Neural cell (in vitro differentiated cells): ENCODE data around the gene EXOC3L1. TPM values are rescaled to one million over a fixed set of nuclear protein-coding genes. Genes with fewer than 3 reads are reported as not detected.

Experiments used
- H2AFZ ChIP-seq: fragments of 200-600, 300-800 bp; sonication (generic), shearing (Covaris generic); 2 replicates; pipeline ENCODE4 v1.6.0; 2014; ENCODE audit warnings: low read depth, mild to moderate bottlenecking, antibody characterized with exemption, low read length, moderate library complexity
- H3F3A ChIP-seq: fragments of 200-600 bp; shearing (Covaris generic); 2 replicates; pipeline ENCODE4 v1.6.1; 2016; ENCODE audit warnings: mild to moderate bottlenecking, moderate library complexity, mixed read lengths, antibody characterized with exemption, low read length; ENCODE audit not compliant: insufficient read depth, poor library complexity, severe bottlenecking
- H3K27ac ChIP-seq: fragments of 200-600, 300-800 bp; sonication (generic), shearing (Covaris generic); 2 replicates; pipeline ENCODE4 v1.5.1; 2014; ENCODE audit warnings: mild to moderate bottlenecking, low read length, moderate library complexity
- H3K27me3 ChIP-seq: fragments of 300-800, 200-600 bp; sonication (generic), shearing (Covaris generic); 2 replicates; pipeline ENCODE4 v1.6.0; 2014; ENCODE audit warnings: mild to moderate bottlenecking, low read depth, low read length, moderate library complexity; ENCODE audit not compliant: insufficient read depth
- H3K36me3 ChIP-seq: fragments of 300-800, 200-600 bp; sonication (generic), shearing (Covaris generic); 2 replicates; pipeline ENCODE4 v1.5.1; 2014; ENCODE audit warnings: mild to moderate bottlenecking, antibody characterized with exemption, low read length, moderate library complexity; ENCODE audit not compliant: insufficient read depth
- H3K4me2 ChIP-seq: fragments of 300-800, 200-600 bp; sonication (generic), shearing (Covaris generic); 2 replicates; pipeline ENCODE4 v1.6.0; 2014; ENCODE audit warnings: mild to moderate bottlenecking, low read length
- H3K4me3 ChIP-seq: fragments of 300-800, 200-600 bp; sonication (generic), shearing (Covaris generic); 2 replicates; pipeline ENCODE4 v1.5.1; 2014; ENCODE audit warnings: mild to moderate bottlenecking, low read length, moderate library complexity
- H3K79me2 ChIP-seq: fragments of 200-600 bp; shearing (Covaris generic); replicated peaks from 2 replicates; pipeline ENCODE4 v1.6.0; 2014; ENCODE audit warnings: mild to moderate bottlenecking, low read length, moderate library complexity; ENCODE audit not compliant: insufficient read depth
- H3K9ac ChIP-seq: fragments of 300-800, 200-600 bp; sonication (generic), shearing (Covaris generic); 2 replicates; pipeline ENCODE4 v1.6.1; 2016; ENCODE audit warnings: mild to moderate bottlenecking, low read length, mixed read lengths
- H3K9me2 ChIP-seq: fragments of 200-600 bp; shearing (Covaris generic); 2 replicates; pipeline ENCODE4 v1.6.1; 2016; ENCODE audit warnings: mild to moderate bottlenecking, low read length, mixed read lengths; ENCODE audit not compliant: insufficient read depth
- H3K9me3 ChIP-seq: fragments of 200-600, 300-800 bp; sonication (generic), shearing (Covaris generic); 2 replicates; pipeline ENCODE4 v1.6.1; 2016; ENCODE audit warnings: mild to moderate bottlenecking, mixed run types, low read length, moderate library complexity, mixed read lengths
- H4K20me1 ChIP-seq: fragments of 200-600 bp; shearing (Covaris generic); 2 replicates; pipeline ENCODE4 v1.6.1; 2016; ENCODE audit warnings: mild to moderate bottlenecking, mixed run types; ENCODE audit not compliant: insufficient read depth
- EP300 ChIP-seq: fragments of 450-650 bp; conservative IDR thresholded peaks from 2 replicates; pipeline ENCODE4 v1.6.1; 2014; ENCODE audit warnings: antibody characterized with exemption, mild to moderate bottlenecking, moderate library complexity; ENCODE audit not compliant: poor library complexity, severe bottlenecking
- EZH2 ChIP-seq: fragments of 200-600, 300-800 bp; shearing (Covaris generic), sonication (generic); IDR thresholded peaks from 2 replicates; pipeline ENCODE4 v1.6.1; 2014; ENCODE audit warnings: antibody characterized with exemption, low read length, borderline replicate concordance, mild to moderate bottlenecking; ENCODE audit not compliant: insufficient read depth, poor library complexity, severe bottlenecking
- MXI1 ChIP-seq: fragments of 450-650 bp; conservative IDR thresholded peaks from 2 replicates; pipeline ENCODE4 v1.6.1; 2014; ENCODE audit warnings: antibody characterized with exemption, mild to moderate bottlenecking; ENCODE audit not compliant: poor library complexity, severe bottlenecking
- POLR2AphosphoS5 ChIP-seq: IDR thresholded peaks from 2 replicates; pipeline ENCODE4 v1.6.1; 2012
- RAD21 ChIP-seq: fragments of 450-650 bp; conservative IDR thresholded peaks from 2 replicates; pipeline ENCODE4 v1.6.1; 2014; ENCODE audit warnings: antibody characterized with exemption, mild to moderate bottlenecking, moderate library complexity
- REST ChIP-seq: IDR thresholded peaks from 2 replicates; pipeline ENCODE4 v1.6.1; 2012; ENCODE audit warnings: borderline replicate concordance
- SMC3 ChIP-seq: fragments of 450-650 bp; conservative IDR thresholded peaks from 2 replicates; pipeline ENCODE4 v1.6.1; 2014; ENCODE audit warnings: antibody characterized with exemption, mild to moderate bottlenecking, moderate library complexity; ENCODE audit not compliant: poor library complexity
- TAF1 ChIP-seq: IDR thresholded peaks from 2 replicates; pipeline ENCODE4 v1.6.1; 2012; ENCODE audit warnings: low read depth
- polyA plus RNA-seq: library from polyadenylated mRNA; depleted of rRNA; stranded (reverse); fragments of >200 nt; gene quantifications from 2 replicates; pipeline ENCODE4 v1.2.3, GENCODE V29; 2014
- TF ChIP-seq, protein P1 (sequence below): fragments of 450-650 bp; IDR thresholded peaks from 2 replicates; pipeline ENCODE4 v1.5.1; 2014; ENCODE audit warnings: antibody characterized with exemption, mild to moderate bottlenecking, moderate library complexity; ENCODE audit not compliant: poor library complexity, severe bottlenecking

EXOC3L1 gene
- polyA plus RNA-seq, 1 donor from 2014 or later = 0.43 TPM

- TF ChIP-seq POLR2AphosphoS5 (no peak), TAF1 (no peak), RAD21 (no peak), EP300 (no peak), EZH2 (no peak), SMC3 (no peak), REST (no peak), MXI1 (no peak)
- TF ChIP-seq, protein P1, sequence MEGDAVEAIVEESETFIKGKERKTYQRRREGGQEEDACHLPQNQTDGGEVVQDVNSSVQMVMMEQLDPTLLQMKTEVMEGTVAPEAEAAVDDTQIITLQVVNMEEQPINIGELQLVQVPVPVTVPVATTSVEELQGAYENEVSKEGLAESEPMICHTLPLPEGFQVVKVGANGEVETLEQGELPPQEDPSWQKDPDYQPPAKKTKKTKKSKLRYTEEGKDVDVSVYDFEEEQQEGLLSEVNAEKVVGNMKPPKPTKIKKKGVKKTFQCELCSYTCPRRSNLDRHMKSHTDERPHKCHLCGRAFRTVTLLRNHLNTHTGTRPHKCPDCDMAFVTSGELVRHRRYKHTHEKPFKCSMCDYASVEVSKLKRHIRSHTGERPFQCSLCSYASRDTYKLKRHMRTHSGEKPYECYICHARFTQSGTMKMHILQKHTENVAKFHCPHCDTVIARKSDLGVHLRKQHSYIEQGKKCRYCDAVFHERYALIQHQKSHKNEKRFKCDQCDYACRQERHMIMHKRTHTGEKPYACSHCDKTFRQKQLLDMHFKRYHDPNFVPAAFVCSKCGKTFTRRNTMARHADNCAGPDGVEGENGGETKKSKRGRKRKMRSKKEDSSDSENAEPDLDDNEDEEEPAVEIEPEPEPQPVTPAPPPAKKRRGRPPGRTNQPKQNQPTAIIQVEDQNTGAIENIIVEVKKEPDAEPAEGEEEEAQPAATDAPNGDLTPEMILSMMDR = no peak
- H3K27me3 ChIP-seq = peaks cover 100% of the 10 kb centered on the region
- no peaks in the 10 kb centered on the region for H3K9me2 ChIP-seq
- no peaks in the 10 kb centered on the region for H3K36me3 ChIP-seq
- H3K4me2 ChIP-seq = no peak overlapping the region
- H3K4me3 ChIP-seq = no peak overlapping the region
- no peaks in the 10 kb centered on the region for H3K9me3 ChIP-seq
- H3K27ac ChIP-seq = no peak overlapping the region
- no peak overlapping the region for H2AFZ ChIP-seq
- H3K9ac ChIP-seq = no peak overlapping the region
- H3F3A ChIP-seq = no peaks in the 10 kb centered on the region
- H4K20me1 ChIP-seq = no peaks in the 10 kb centered on the region
- H3K79me2 ChIP-seq = no peaks in the 10 kb centered on the region
Measured at GRCh38 chr16:67157106-67157748, 32.7 kb downstream of the EXOC3L1 start.

DNA sequence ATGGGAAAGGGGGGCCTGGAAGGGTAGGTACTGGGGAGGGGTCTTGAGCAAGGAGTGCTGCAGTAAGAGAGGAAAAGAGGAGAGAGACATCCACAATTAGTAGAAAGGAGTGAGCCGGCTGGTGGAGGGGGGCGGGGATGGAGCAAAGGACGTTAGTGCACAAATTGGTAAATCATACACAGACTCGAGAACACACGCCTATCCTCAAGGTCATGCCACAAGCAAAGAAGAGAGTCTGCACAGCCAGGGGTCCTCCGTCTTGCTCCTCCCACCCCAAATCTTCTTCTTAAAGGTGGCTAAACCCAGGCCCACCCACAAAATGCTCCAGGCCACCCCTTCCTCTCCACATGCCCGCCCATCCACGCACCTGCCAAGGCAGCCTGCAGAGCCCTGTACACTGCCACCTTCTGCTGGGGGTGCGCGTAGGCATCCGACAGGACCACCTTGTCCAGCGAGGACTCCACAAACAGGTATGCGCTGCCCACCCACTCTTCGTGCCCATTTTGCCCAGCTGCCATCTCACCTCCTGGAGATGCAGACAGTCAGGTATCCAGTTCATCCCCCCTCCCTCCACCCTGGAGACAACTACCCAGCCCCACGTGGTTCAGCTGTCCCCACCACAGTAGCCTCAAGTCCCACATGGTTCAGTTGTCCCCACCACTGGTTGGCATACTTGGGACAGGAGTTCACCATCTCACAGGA is 33.6 kb downstream of the EXOC3L1 start:
- H3K36me3 ChIP-seq = no peaks in the 10 kb centered on the region
- no peak overlapping the region for H3K4me2 ChIP-seq

More for the DNA sequence above, 33.6 kb downstream of the EXOC3L1 start:
- Histone ChIP-seq H3K27ac (no peak overlapping the region), H3K27me3 (peaks cover 100% of the 10 kb centered on the region), H3F3A (no peaks in the 10 kb centered on the region), H3K79me2 (no peaks in the 10 kb centered on the region), H3K9me2 (no peaks in the 10 kb centered on the region), H3K9me3 (no peaks in the 10 kb centered on the region), H3K4me3 (peak overlapping the region; percentile 70), H4K20me1 (no peaks in the 10 kb centered on the region), H2AFZ (no peak overlapping the region), H3K9ac (no peak overlapping the region)
- TF ChIP-seq EP300 = no peak
- TF ChIP-seq REST = no peak
- no peak for TF ChIP-seq POLR2AphosphoS5
